Stimulated activated CD4-positive, alpha-beta T cell treated with anti-CD3 and anti-CD28 coated beads, TNF-alpha, amount 100 ng/mL, for 1 hour (primary cell): ENCODE data around the gene COIL.
A peak's percentile ranks its signal among the peaks of the same experiment; 100 is the strongest.

Experiments used
- DNase-seq, 3 donors: peaks; one replicate each; pipeline ENCODE4 v3.0.0-alpha.2; 2020; ENCODE audit warnings: low read depth in 3 of 3, low spot score in 1 of 3

The COIL gene

GRCh38 chr17:56936697-56937322, 24.0 kb downstream of the COIL start:
- DNase-seq = no peak

- DNase-seq = no peak
Measured at GRCh38 chr17:56935461-56935860, 25.4 kb downstream of the COIL start.

- DNase-seq = no peak
Measured at GRCh38 chr17:56934280-56934679, 26.6 kb downstream of the COIL start.

- no peak for DNase-seq
Measured at GRCh38 chr17:56933868-56934267, 27.0 kb downstream of the COIL start.

- DNase-seq = no peak
Measured at GRCh38 chr17:56933151-56933745, 27.6 kb downstream of the COIL start.

GRCh38 chr17:56930739-56931337, 30.0 kb downstream of the COIL start:
- no peak for DNase-seq

- no peak for DNase-seq
Measured at GRCh38 chr17:56929362-56929969, 31.4 kb downstream of the COIL start.

GRCh38 chr17:56928586-56928985, 32.3 kb downstream of the COIL start:
- DNase-seq = no peak

- no peak for DNase-seq
Measured at GRCh38 chr17:56926704-56927103, 34.1 kb downstream of the COIL start.

GRCh38 chr17:56926270-56926669, 34.6 kb downstream of the COIL start:
- DNase-seq = no peak

- DNase-seq = no peak
Measured at GRCh38 chr17:56925088-56925487, 35.8 kb downstream of the COIL start.

GRCh38 chr17:56919717-56920116, 41.1 kb downstream of the COIL start:
- DNase-seq = no peak

- no peak for DNase-seq
Measured at GRCh38 chr17:56918916-56919315, 41.9 kb downstream of the COIL start.

- no peak for DNase-seq
Measured at GRCh38 chr17:56917559-56918296, 43.1 kb downstream of the COIL start.

- DNase-seq = no peak
Measured at GRCh38 chr17:56914581-56915273, 46.1 kb downstream of the COIL start.

- DNase-seq = peak; percentile 64 to 80 (median 66)
Measured at GRCh38 chr17:56913867-56914580, 46.8 kb downstream of the COIL start, which contains the start of gene TRIM25. TRIM25 (minus strand) TSS chr17:56914049; CDS start chr17:56913988, 61 bp downstream.

- DNase-seq = no peak
Measured at GRCh38 chr17:56913353-56913866, 47.4 kb downstream of the COIL start.

- no peak for DNase-seq
Measured at GRCh38 chr17:56913000-56913311, 47.9 kb downstream of the COIL start.

GRCh38 chr17:56912105-56912999, 48.5 kb downstream of the COIL start:
- DNase-seq = no peak
